Measurements from ENCODE around the gene KCNK2.
"Not testable (repeated sequence)": the region's sequence is repeated elsewhere in the genome, so short reads cannot be mapped to it uniquely, and the experiment has no call there.

KCNK2 gene

GRCh38 chr1:215156232-215156631 is 73.7 kb downstream of the KCNK2 start:
- no peak overlapping the region for H3K27ac ChIP-seq (replicated peaks)
- H3K4me3 ChIP-seq (replicated peaks; ENCODE audit: insufficient read depth, low read length), result no peak overlapping the region
- DNase-seq (ENCODE audit: low read depth in 1 of 2, low spot score in 1 of 2), result no peak
- TF ChIP-seq SPI1 (IDR thresholded peaks at IDR 0.05; ENCODE audit: borderline replicate concordance, low read depth), result no peak
- TF ChIP-seq, protein P1, sequence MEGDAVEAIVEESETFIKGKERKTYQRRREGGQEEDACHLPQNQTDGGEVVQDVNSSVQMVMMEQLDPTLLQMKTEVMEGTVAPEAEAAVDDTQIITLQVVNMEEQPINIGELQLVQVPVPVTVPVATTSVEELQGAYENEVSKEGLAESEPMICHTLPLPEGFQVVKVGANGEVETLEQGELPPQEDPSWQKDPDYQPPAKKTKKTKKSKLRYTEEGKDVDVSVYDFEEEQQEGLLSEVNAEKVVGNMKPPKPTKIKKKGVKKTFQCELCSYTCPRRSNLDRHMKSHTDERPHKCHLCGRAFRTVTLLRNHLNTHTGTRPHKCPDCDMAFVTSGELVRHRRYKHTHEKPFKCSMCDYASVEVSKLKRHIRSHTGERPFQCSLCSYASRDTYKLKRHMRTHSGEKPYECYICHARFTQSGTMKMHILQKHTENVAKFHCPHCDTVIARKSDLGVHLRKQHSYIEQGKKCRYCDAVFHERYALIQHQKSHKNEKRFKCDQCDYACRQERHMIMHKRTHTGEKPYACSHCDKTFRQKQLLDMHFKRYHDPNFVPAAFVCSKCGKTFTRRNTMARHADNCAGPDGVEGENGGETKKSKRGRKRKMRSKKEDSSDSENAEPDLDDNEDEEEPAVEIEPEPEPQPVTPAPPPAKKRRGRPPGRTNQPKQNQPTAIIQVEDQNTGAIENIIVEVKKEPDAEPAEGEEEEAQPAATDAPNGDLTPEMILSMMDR (IDR thresholded peaks at IDR 0.05; ENCODE audit: insufficient read depth, low read length), result no peak
- no peak for TF ChIP-seq REST (IDR thresholded peaks at IDR 0.05; ENCODE audit: insufficient replicate concordance, low read depth)
- no peak for TF ChIP-seq POLR2AphosphoS5 (IDR thresholded peaks at IDR 0.05; ENCODE audit: low read depth)
- TF ChIP-seq GABPA (IDR thresholded peaks at IDR 0.05; ENCODE audit: low read depth), result no peak
- no peaks in the 10 kb centered on the region for H3K27me3 ChIP-seq (ENCODE audit: insufficient read depth, poor library complexity, severe bottlenecking)

DNA sequence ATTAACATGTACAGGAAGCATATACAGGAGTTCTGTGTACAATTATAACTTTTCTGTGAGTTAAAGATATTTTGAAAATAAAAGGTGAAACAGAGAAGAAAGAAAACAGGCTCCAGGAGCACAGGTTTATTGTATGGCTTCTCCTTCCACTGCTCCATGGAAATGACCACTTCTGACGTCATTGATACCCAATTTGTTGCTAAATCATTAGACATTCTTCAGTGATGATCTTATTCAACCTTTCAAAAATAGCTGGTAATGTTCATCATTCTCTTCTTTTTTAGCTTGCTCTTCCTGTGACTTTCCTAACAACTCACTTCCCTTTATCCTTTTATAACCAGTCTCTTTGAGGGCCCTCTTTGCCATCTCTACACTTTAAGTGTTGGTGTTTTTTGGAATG is 77.8 kb downstream of the KCNK2 start:
- Histone ChIP-seq H3K4me3 (replicated peaks; ENCODE audit: insufficient read depth, low read length) (no peak overlapping the region), H3K27me3 (ENCODE audit: insufficient read depth, poor library complexity, severe bottlenecking) (no peaks in the 10 kb centered on the region), H3K27ac (replicated peaks) (no peak overlapping the region)
- DNase-seq (ENCODE audit: low read depth in 1 of 2, low spot score in 1 of 2), result no peak
- TF ChIP-seq REST (IDR thresholded peaks at IDR 0.05; ENCODE audit: insufficient replicate concordance, low read depth), result no peak
- no peak for TF ChIP-seq POLR2AphosphoS5 (IDR thresholded peaks at IDR 0.05; ENCODE audit: low read depth)
- TF ChIP-seq, protein P1 (IDR thresholded peaks at IDR 0.05; ENCODE audit: insufficient read depth, low read length), result no peak
- TF ChIP-seq GABPA (IDR thresholded peaks at IDR 0.05; ENCODE audit: low read depth), result no peak
- TF ChIP-seq SPI1 (IDR thresholded peaks at IDR 0.05; ENCODE audit: borderline replicate concordance, low read depth), result no peak

- not testable (repeated sequence) for DNase-seq (ENCODE audit: low read depth in 1 of 2, low spot score in 1 of 2); H3K27me3 ChIP-seq (ENCODE audit: insufficient read depth, poor library complexity, severe bottlenecking); H3K27ac ChIP-seq (replicated peaks); H3K4me3 ChIP-seq (replicated peaks; ENCODE audit: insufficient read depth, low read length)
These were observed 80.6 kb downstream of the KCNK2 start for GRCh38 chr1:215163144-215163543.

DNA sequence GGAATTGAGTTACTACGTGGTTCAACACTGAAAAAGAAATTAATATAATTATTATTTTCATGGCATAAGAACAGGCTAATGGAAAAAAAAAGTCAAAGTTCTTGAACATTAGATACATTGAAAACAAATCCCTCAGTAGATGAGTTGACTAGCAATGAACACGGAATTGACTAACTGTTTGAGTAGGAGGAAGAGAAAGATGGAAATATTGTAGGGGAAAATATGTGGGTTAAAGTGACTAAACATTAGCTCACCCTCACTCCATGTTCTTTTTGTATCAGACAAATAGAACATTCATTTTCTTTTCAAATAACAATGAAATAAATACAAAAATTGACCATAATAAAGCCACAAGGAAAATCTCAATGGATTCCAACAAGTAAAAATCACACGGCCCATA is 84.3 kb downstream of the KCNK2 start:
- no peak for DNase-seq (ENCODE audit: low read depth in 1 of 2, low spot score in 1 of 2)
- TF ChIP-seq GABPA (IDR thresholded peaks at IDR 0.05; ENCODE audit: low read depth) (no peak), POLR2AphosphoS5 (IDR thresholded peaks at IDR 0.05; ENCODE audit: low read depth) (no peak), REST (IDR thresholded peaks at IDR 0.05; ENCODE audit: insufficient replicate concordance, low read depth) (no peak), SPI1 (IDR thresholded peaks at IDR 0.05; ENCODE audit: borderline replicate concordance, low read depth) (no peak)
- TF ChIP-seq, protein P1 (IDR thresholded peaks at IDR 0.05; ENCODE audit: insufficient read depth, low read length), result no peak
- no peak overlapping the region for H3K4me3 ChIP-seq (replicated peaks; ENCODE audit: insufficient read depth, low read length)
- H3K27ac ChIP-seq (replicated peaks), result no peak overlapping the region
- no peaks in the 10 kb centered on the region for H3K27me3 ChIP-seq (ENCODE audit: insufficient read depth, poor library complexity, severe bottlenecking)
